ENCODE results near the gene MUC20. TPM values are rescaled to one million over a fixed set of nuclear protein-coding genes. Genes with fewer than 3 reads are reported as not detected.
"Not testable (repeated sequence)": the region's sequence is repeated elsewhere in the genome, so short reads cannot be mapped to it uniquely, and the experiment has no call there.

Gene MUC20
- total RNA-seq, 1 donor from 2014 or later, result under 0.01 TPM

DNA sequence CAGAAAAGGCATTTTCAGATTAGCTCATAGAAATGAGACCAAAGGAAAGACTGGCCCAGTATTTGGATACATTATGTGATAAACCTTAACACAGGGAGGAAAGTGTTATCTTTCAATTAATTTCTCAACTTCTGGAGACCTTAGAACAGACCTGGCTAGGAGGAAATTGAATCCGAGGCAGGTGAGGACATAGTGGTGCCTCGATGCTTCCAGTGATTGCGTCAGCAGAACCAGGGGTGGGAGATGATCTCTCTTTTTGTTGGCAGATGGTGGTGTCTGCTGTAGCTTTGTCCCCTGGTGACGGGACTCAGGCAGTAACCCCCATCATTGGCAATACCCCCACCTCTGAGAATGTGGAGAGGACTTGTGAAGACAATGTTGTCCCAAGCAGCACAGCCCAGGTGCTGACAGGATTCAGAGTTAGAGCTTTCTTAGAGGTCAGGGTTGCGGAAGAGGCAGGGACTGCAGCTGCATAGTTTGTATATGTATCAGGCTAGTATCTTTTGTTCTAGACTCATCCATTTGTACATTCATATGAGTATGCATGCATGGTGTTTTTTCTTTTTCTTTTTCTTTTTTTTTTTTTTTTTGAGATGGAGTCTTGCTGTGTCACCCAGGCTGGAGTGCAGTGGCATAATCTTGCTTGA is 27.9 kb upstream of the MUC20 start:
- no peak for DNase-seq (ENCODE audit: low read depth in 2 of 2)

DNA sequence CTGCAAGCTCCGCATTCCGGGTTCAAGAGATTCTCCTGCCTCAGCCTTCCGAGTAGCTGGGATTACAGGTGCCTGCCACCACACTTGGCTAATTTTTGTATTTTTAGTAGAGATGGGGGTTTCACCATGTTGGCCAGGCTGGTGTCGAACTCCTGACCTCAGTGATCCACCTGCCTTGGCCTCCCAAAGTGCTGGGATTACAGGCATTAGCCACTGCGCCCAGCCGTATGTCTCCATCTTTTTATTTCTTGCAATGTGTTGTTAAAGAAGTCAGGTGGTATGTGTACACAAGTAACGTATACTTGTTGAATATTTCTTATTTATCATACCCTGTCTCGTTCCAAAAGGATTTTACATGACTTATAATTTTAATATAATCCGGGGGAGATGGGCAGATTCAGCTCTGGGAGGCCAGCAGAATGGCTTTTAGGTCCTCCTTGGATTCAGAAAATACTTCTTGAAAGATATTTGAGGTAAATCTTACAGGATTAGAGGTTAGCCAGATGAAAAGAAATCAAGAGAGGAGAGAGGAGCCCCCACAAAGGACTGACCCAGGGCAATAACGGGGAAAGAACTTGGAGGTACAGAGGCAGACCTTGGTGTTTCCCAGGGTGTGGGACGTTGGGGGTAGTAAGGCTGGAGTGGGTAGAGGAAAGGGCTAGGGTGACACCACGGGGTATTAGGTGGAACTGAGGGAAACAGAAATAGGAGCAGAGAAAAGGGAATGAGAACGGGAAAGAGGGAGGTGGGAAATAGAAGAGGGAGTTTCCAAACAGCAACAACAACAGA is 27.2 kb upstream of the MUC20 start:
- DNase-seq (ENCODE audit: low read depth in 2 of 2), result no peak

DNA sequence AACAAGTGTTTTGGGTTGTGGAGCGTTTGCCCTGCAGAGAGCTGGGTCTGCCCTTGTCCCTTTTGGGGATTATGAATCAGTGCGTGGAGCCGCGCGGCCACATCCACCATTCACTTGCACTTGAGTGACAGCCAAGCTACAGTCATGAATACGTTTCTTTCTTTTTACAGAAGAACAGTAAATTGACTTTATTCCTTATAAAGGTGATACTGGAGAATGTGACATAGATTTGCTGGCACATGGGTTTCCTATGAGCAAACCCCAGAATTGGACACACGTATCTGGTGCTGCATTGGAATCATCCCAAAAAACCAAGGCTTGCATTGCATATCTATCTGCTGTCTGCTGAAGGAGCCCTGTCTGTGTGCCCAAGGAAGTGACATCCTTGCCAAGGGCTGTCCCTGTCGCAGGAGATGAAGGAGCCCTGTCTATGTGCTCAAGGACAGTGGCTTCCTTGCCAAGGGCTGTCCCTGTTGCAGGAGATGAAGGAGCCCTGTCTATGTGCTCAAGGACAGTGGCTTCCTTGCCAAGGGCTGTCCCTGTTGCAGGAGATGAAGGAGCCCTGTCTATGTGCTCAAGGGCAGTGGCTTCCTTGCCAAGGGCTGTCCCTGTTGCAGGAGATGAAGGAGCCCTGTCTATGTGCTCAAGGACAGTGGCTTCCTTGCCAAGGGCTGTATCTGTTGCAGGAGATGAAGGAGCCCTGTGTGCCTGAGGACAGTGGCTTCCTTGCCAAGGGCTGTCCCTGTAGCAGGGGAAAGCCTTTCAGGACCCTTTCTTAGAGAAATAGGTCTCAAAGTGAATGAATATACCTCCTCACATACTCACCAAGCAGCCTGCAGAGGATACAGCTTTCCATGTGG is 26.3 kb upstream of the MUC20 start:
- not testable (repeated sequence) for DNase-seq (ENCODE audit: low read depth in 2 of 2)

DNA sequence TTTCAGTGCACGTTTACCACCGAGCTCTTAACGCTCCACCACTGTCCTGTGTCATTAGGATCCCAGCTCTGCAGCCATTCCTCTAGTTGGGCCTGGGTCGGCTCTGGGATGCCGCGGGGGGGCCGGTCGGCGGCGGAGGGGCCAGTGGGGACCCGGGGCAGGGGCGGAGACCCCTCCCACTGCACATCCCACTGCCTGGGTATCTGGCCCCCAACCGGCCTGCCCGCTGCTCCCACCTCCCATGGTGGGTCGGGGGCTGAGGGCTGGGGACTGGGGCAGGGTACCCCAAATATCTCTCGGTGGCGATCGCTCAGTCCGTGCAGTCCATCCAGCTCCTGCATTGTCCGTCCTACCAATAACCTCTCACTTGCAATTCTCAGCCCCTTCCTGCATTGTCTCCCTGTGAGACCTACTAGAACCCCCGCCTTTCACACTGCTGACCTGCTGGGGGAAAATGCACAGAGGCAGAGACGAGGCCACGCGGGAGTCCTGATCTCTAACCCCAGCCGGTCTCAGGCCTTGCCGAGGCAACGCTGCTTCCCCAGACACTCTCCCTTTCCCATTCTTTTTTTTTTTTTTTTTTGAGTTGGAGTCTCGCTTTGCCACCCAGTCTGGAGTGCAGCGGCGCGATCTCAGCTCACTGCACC is 24.0 kb upstream of the MUC20 start:
- DNase-seq (ENCODE audit: low read depth in 2 of 2), result no peak

DNA sequence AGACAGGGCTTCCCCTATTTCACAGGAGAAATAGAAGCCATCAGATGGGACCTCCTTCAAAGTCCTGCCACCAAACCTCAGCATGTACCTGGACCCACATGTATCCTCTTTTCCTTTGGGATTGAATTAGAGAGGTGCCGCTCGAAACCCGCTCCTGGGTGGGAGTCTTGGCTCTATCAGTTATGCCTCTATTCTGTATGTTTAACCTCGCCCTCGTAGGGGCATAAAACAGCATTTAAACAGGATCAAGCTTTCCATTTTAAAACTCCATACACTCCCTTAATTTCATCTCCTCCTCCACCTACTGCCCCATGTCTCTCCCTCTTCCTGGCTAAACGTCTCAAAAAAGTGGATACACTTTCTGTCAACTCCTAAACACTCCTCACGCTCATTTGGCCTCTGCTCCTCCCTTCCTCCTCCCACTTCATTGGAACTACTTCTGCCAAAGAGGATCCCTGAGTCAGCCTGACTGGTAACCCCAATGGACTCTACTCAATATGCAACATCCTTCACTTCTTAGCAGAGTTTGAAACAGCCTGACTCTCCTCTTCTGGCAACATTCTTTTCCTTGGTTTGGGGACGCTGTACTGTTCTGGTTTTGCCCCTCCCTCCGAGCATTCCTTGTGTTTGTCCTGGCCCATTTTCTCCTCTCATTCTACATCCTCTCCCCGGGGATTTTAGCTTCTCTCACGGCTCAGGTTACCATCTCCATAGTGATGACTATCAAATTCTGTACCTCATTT is 23.0 kb upstream of the MUC20 start:
- DNase-seq (ENCODE audit: low read depth in 2 of 2), result peak in 1 of 2 donors; percentile 43

DNA sequence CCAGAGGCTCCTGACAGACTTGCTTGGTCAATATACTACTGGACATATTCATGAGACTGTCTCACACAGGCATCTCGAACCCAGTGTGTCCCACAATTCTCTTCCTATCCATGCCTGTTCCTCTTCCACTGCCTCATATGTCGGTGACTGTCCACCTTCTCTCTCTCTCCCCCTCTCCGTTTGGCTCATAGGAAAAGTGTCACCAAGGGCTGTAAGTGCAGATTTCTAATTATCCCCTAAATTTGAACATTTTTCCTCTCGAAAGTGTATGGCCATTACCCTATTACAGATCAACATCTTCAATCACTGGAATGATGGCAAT is 22.5 kb upstream of the MUC20 start:
- DNase-seq (ENCODE audit: low read depth in 2 of 2), result no peak

DNA sequence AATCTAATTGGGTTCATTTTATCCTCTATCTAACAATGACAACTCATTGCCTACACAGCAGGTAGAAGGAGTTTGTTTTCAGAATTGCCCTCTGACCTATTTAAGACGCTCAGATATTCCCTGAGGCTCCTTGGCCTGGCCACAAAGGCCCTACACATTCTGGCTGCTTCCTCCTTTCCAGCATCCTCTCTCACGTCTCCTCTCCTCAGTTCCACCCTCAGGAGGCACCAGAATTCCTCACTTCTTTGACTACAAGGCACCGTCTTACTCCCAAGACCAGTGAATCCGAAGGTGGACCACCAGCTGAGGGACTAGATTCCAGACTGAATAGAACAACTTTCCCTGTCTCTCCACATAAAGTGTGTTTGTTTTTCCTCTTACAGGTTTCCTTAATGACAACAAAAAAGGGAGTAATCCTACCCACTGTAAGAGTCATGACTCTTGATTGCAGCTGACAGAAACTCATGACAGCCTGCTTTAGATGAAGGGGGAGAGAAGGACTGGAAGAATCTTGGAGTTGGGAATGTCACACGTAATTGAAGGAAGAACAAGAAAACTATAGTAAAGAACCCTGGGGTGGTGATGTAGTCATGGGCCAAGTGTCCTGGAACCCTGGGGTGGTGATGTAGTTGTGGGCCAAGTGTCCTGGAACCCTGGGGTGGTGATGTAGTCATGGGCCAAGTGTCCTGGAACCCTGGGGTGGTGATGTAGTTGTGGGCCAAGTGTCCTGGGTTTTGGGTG is 22.0 kb upstream of the MUC20 start:
- DNase-seq (ENCODE audit: low read depth in 2 of 2), result no peak

DNA sequence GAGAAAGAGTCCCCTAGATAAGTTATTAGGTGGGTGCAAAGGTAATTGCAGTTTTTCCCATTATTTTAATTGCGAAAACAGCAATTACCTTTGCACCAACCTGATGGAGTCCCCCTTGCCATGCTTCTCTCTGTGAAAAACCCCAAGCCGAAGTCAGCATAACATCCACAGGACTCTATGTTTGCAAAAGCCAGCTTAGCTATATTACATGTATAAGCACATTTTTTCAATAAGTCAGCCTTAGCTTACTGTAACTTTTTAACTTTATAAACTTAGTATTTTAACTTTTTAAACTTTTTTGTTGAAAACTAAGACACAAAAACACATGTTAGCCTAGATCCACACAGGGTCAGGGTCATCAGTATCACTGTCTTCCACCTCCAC is 21.4 kb upstream of the MUC20 start:
- no peak for DNase-seq (ENCODE audit: low read depth in 2 of 2)

DNA sequence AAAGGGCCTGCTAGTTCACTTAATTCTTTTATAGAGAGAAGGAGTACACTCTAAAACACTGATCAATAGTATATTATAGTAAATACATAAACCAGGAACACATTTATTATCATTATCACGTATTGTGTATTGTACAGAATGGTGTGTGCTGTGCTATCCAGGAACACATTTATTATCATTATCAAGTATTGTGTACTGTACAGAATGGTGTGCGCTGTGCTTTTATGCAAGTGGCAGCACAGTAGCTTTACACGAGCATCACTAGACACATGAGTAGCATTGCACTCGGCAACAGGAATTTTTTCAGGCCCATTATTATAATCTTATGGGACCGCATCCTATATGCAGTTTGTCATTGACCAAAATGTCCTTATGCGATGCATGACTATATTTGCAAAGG is 20.9 kb upstream of the MUC20 start:
- DNase-seq (ENCODE audit: low read depth in 2 of 2), result no peak

DNA sequence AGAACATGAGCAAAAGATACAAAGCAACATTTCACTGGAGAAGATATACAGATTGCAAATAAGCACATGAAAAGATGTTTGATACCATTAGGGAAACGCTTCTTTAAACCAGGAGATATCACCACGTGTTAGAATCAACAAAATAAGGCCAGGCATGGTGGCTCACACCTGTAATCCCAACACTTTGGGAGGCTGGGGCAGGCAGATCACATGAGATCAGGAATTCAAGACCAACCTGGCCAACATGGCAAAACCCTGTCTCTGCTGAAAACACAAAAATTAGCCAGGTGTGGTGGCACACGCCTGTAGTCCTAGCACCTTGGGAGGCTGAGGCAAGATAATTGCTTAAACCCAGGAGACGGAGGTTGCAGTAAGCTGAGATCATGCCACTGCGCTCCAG is 20.5 kb upstream of the MUC20 start:
- no peak for DNase-seq (ENCODE audit: low read depth in 2 of 2)

DNA sequence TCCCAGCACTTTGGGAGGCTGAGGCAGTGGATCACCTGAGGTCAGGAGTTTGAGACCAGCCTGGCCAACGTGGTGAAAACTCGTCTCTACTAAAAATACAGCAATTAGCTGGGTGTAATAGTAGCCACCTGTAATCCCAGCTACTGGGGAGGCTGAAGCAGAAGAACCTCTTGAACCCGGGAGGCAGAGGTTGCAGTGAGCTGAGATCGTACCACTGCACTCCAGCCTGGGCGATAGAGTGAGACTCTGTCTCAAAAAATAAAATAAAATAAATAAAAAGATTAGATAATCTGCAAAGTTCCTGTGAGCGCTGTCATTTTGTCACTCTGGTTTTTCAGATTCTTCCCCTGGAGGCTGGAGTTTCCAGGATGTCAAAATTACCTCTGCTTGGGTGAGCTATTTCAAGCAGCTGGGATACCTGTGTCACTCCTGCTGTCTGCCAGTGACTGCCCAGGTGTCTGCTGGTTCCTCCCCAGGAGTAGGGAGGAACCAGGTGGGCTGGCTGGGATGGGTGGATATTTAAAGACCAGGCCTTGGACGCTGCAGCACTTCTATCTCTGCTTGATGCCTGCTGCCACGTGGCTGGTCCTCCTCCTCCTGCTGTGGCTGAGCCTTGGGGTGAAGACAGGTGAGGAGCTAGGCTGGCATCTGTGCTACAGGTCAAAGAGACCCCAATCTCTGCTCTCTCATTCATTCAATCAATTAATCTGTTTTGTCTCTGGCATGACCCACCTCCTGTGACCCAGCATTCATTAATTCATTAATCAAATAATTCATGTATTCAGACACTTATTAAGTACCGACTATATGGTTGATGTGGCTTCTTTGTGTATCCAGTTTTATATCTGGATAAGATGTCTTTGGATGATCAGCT is 19.5 kb upstream of the MUC20 start:
- no peak for DNase-seq (ENCODE audit: low read depth in 2 of 2)

DNA sequence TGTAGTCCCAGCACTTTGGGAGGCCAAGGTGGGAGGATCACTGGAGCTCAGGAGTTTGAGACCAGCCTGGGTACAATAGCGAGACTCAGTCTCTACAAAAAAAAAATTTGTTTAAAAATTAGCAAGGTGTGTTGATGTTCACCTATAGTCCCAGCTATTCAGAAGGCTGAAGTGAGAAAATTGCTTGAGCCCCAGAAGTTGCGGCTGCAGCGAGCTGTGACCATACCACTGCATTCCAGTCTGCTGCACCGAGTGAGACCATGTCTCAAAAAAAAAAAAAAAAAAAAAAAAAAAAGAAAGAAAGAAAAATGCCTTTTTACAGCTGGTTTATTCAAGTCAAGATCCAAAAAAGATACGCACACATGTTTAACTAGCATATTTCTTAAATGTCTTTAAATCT is 17.0 kb upstream of the MUC20 start:
- DNase-seq (ENCODE audit: low read depth in 2 of 2), result no peak

DNA sequence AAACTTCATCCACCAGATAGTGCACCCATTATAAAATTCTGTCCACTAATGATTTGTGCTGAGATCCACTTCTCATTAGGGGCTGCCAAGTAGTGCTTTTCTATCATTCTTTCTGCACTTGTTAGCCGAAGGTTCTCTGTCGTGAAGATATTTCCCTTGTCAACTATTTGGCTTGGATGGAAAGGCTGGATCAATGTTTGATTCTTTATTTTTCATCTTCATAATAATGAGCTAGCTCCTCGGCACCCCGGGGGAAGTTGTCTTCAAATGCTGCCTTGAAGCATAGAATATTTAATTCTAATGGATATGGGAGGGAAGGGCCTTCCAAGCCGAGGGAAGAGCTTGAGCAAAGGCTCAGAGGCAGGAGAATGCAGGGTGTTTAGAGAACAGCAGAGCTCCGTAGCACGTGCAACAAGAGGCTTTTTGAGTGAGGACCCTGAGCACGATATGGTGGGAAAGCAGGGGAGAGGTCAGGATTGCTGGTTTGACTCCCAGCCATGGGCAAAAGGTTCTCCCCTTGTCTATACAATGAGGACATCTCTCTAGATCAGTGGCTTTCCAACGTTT is 16.3 kb upstream of the MUC20 start:
- DNase-seq (ENCODE audit: low read depth in 2 of 2), result no peak

DNA sequence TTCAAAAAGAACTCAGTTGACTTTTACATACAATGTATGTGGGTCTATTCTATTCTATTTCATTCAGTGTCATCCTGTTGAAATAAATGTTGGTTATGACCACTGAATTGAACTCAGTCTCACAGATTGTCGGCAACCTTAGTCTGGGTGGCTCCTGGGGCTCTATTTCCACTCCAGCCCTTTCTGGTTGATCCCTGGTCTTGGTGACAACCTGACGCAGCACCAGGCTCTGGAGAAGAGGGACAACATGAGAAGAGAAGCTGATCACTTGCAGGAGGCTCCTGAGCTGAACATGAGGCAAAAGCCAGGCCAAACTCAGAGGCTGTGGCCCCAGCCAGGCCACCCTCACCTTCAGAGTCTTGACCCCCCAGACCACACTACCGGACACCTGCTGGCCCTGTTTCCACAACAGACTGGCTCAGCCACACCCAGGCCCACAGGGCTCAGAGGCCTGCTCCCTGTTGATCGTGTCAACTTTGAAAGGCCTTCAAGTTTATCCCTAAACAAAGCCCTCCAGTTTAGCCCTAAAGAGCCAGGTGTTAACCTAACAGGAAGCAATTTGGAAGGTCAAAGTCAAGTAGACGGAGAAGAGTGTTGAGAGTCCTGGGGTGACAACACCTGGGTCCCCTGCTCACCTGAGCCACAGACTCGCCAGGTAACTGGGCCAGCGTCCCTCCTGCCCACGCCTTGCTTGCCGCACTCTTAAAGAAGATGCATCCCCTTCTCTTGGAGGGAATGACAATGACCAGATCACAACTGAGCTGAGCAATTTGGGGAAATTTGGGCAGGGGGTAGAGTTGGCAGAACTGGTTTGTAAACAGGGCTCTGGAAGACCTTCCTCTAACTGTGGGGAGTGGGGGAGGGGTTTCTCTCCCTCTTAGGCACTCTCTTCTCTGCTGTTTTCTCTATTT is 15.4 kb upstream of the MUC20 start:
- DNase-seq (ENCODE audit: low read depth in 2 of 2), result no peak

DNA sequence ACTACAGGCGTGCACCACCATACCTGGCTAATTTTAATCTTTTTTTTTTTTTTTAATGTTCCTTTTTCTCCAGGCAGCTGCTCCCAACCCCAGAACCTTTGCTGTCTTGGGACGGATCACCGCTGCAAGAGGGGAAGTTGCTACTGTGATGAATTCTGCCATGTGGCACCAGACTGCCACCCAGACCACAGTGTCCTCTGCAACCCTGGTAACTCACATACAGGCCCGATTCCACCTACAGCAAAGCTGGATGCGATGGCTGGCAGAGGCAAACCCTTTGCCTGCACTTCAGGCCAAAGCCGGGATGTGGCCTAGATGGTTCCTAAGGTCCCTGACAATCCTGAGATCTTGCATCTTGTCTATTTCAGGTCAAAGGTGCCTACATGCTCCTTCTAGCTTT is 12.7 kb upstream of the MUC20 start:
- DNase-seq (ENCODE audit: low read depth in 2 of 2), result no peak

DNA sequence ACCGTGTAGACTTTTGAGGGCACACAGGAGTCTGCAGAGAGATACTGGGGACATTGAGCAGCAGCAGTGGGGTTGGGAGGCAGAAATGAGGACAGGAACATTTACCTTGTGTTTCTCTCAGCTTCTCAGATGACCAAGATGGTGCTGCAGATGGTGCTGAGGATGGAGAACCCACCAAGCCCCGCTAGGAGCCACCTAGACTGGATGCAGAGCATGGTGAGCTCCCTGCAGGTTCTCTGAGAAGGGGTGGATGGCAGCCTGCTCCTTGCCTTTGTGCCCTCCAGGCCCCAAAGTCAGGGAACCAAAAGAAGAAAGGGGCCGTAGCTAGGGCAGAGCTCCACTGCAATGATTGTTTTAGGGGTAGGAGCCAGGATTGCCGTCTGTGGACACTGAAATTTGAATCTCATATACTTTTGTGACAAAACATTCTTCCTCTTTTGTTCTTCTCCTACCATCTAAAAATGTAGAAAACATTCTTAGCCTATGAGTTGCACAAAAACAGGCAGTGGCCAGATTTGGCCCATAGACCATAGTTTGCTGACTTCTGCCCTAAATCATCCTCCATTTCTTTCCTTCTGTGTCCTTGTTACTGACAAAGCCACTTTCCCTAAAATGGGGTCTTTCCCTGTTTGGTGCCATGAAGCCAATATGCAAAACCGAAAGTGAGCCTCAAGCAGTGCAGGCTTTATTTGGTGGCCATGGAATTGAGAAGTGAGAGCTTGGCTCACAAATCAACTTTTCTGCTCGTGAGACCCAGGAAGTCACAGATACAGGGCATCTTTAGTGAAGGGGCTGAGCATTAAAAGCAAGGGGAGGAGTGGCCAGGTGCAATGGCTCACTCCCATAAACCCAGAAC is 11.9 kb upstream of the MUC20 start:
- DNase-seq (ENCODE audit: low read depth in 2 of 2), result no peak

DNA sequence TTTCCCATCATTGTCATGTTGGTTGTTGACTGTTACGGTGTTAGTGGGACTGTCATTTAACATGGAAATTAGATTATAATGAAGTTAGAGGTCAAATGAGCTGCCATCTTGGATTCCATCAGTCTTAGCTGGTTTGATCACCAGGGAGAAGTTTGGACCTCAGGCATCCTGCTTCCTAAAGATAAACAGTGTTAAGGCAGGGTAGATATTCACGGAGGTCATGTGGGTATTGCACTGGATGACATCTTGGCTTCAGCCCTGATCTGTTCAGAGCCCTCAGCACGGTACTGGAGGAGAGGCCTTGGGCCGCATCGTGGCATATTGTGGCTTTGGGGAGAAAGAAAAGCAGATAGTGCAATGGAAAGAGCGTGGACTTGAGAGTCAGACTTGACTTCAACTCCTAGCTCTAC is 11.1 kb upstream of the MUC20 start:
- DNase-seq (ENCODE audit: low read depth in 2 of 2), result no peak
